SK-N-SH (cell line): ENCODE data around the gene S1PR2.

Source experiments
- ELF1 ChIP-seq: IDR thresholded peaks from 2 replicates; pipeline ENCODE4 v1.4.0; 2012
- EP300 ChIP-seq, 2 experiments: IDR thresholded peaks; 2 replicates each; pipeline versions ENCODE4 v1.4.0 to v1.6.1; 2012; ENCODE audit warnings: borderline replicate concordance in 1 of 2, low read depth in 1 of 2, low read length in 1 of 2
- EZH2phosphoT487 ChIP-seq: fragments of 200-600 bp; sonication (generic); IDR thresholded peaks from 2 replicates; pipeline ENCODE4 v1.6.1; 2017; ENCODE audit warnings: low read depth, mixed run types, mild to moderate bottlenecking, antibody characterized with exemption, moderate library complexity, borderline replicate concordance
- GABPA ChIP-seq: IDR thresholded peaks from 2 replicates; pipeline ENCODE4 v1.4.0; 2012; ENCODE audit warnings: low read depth, mild to moderate bottlenecking
- NFIC ChIP-seq: IDR thresholded peaks from 2 replicates; pipeline ENCODE4 v1.4.0; 2012; ENCODE audit warnings: borderline replicate concordance
- POLR2AphosphoS5 ChIP-seq: IDR thresholded peaks from 2 replicates; pipeline ENCODE4 v1.6.1; 2012; ENCODE audit warnings: low read depth, low read length
- RAD21 ChIP-seq: IDR thresholded peaks from 2 replicates; pipeline ENCODE4 v1.6.1; 2012; ENCODE audit warnings: mild to moderate bottlenecking, low read length
- TAF1 ChIP-seq: IDR thresholded peaks from 2 replicates; pipeline ENCODE4 v1.6.1; 2012; ENCODE audit warnings: low read depth, mild to moderate bottlenecking, low read length, moderate library complexity, borderline replicate concordance
- TCF12 ChIP-seq: IDR thresholded peaks from 2 replicates; pipeline ENCODE4 v1.4.0; 2012
- TF ChIP-seq, protein P1 (sequence below): IDR thresholded peaks from 2 replicates; pipeline ENCODE4 v1.6.1; 2012; ENCODE audit warnings: mild to moderate bottlenecking, low read depth, low read length, moderate library complexity
- TF ChIP-seq, protein P2 (sequence below): fragments of 200-600 bp; sonication (generic); IDR thresholded peaks from 2 replicates; pipeline ENCODE4 v1.6.1; 2017; ENCODE audit warnings: antibody characterized with exemption, mild to moderate bottlenecking, moderate library complexity

DNA sequence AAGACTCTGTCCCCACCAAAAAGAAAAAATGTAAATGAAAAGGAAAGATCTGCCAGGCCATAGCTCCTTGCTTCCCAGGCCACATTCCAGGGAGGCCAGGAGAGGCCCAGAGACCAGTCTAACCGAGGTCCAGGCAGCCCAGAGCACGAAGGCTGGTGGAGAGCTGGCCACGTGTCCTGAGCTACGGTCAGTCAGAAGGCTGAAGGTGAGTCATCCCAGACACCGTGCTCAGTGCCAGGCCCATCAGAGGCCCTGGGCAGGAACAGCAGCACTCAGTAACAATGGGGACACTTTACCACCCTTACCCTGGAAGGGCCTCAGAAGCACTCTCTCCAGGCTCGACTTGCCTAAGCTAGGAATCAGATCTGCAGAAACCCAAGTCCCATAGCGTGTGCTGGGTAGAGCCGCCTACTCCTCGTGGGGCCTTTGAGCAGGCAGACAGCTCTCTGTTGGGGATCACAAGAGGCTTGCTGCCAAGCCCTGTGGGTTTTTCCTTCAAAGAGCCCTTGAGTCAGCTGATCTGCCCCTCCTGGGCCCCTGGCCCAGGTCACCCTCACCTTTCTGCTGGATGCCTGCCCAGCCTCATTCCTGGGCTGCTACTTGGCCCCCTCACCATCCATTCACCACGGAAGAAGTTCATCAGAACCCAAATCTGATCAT is 24.8 kb downstream of the S1PR2 start:
- TF ChIP-seq TCF12 = no peak
- TF ChIP-seq GABPA = no peak
- TF ChIP-seq, protein P1, sequence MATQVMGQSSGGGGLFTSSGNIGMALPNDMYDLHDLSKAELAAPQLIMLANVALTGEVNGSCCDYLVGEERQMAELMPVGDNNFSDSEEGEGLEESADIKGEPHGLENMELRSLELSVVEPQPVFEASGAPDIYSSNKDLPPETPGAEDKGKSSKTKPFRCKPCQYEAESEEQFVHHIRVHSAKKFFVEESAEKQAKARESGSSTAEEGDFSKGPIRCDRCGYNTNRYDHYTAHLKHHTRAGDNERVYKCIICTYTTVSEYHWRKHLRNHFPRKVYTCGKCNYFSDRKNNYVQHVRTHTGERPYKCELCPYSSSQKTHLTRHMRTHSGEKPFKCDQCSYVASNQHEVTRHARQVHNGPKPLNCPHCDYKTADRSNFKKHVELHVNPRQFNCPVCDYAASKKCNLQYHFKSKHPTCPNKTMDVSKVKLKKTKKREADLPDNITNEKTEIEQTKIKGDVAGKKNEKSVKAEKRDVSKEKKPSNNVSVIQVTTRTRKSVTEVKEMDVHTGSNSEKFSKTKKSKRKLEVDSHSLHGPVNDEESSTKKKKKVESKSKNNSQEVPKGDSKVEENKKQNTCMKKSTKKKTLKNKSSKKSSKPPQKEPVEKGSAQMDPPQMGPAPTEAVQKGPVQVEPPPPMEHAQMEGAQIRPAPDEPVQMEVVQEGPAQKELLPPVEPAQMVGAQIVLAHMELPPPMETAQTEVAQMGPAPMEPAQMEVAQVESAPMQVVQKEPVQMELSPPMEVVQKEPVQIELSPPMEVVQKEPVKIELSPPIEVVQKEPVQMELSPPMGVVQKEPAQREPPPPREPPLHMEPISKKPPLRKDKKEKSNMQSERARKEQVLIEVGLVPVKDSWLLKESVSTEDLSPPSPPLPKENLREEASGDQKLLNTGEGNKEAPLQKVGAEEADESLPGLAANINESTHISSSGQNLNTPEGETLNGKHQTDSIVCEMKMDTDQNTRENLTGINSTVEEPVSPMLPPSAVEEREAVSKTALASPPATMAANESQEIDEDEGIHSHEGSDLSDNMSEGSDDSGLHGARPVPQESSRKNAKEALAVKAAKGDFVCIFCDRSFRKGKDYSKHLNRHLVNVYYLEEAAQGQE = no peak
- TF ChIP-seq RAD21 = no peak
- TF ChIP-seq, protein P2, sequence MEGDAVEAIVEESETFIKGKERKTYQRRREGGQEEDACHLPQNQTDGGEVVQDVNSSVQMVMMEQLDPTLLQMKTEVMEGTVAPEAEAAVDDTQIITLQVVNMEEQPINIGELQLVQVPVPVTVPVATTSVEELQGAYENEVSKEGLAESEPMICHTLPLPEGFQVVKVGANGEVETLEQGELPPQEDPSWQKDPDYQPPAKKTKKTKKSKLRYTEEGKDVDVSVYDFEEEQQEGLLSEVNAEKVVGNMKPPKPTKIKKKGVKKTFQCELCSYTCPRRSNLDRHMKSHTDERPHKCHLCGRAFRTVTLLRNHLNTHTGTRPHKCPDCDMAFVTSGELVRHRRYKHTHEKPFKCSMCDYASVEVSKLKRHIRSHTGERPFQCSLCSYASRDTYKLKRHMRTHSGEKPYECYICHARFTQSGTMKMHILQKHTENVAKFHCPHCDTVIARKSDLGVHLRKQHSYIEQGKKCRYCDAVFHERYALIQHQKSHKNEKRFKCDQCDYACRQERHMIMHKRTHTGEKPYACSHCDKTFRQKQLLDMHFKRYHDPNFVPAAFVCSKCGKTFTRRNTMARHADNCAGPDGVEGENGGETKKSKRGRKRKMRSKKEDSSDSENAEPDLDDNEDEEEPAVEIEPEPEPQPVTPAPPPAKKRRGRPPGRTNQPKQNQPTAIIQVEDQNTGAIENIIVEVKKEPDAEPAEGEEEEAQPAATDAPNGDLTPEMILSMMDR = no peak
- TF ChIP-seq EP300 (IDR thresholded peaks at IDR 0.05; ENCODE audit: borderline replicate concordance in 1 of 2, low read depth in 1 of 2, low read length in 1 of 2) = no peak
- TF ChIP-seq EZH2phosphoT487 = no peak
- TF ChIP-seq POLR2AphosphoS5 = no peak
- TF ChIP-seq TAF1 = no peak
- TF ChIP-seq ELF1 = no peak
- no peak for TF ChIP-seq NFIC
